ENCODE results near the gene MAN1A1. TPM values are rescaled to one million over a fixed set of nuclear protein-coding genes. Genes with fewer than 3 reads are reported as not detected.

MAN1A1 gene
- total and polyA plus RNA-seq, 2 experiments from 2014 or later, result 2.0 to 8.7 TPM

DNA sequence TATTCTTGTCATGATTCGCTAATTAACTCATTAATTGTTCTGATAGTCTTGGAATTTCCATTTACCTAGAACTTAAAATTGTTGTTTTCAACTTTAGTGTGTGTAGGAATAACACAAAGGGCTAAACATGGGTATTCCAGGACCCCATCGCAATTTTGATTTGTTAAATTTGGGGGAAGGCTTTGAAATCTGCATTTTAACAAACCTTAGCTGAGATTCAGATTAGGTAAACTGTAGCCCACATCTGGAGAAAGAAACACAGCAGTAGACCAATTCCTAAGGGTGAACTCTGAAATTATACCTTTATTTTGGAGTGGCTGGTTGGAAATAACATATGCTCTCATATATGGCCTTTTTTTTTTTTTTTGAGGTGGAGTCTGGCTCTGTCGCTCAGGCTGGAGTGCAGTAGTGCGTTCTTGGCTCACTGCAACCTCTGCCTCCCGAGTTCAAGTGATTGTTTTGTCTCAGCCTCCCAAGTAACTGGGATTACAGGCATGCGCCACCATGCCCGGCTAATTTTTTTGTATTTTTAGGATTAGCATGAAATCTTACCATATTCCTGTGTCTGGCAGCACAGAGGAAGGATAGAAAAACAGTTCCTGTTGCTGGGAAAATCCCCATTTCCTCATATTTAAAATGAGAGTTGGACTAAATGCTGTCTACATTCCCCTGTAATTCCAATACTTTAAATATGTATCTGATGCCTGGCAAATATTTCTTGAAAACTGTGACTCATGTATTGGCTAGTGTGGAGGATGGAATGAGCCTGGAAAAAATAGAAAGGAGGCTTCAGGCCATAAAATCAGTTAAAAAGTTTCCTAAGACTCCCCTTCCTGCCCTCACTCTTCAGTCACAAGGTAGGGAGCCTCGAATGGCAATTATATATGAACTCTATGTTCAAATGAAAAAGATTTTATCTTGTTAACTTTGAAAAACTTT, 174.4 kb downstream of the MAN1A1 start (continued):
- no peak for TF ChIP-seq ZNF331 (CRISPR knock-in tag; IDR thresholded peaks at IDR 0.05; ENCODE audit: low read depth)
- TF ChIP-seq JUNB (IDR thresholded peaks at IDR 0.05; ENCODE audit: unreplicated experiment), result no peak
- no peak for TF ChIP-seq CREB1 (CRISPR knock-in tag; IDR thresholded peaks at IDR 0.05; ENCODE audit: low read depth)

- H3K27ac ChIP-seq (ENCODE audit: low read depth), result no peak overlapping the region
- H3K27me3 ChIP-seq (ENCODE audit: insufficient read depth), result no peaks in the 10 kb centered on the region
- no peaks in the 10 kb centered on the region for H4K20me1 ChIP-seq (replicated peaks; ENCODE audit: insufficient read depth)
- H3K9me3 Mint-ChIP-seq, result no peaks in the 10 kb centered on the region
- no peak overlapping the region for H3K4me3 ChIP-seq
- H3K27ac Mint-ChIP-seq, result no peak overlapping the region
- ATAC-seq, result no peak
- H3K36me3 ChIP-seq (ENCODE audit: insufficient read depth), result no peaks in the 10 kb centered on the region
- H3K36me3 Mint-ChIP-seq (ENCODE audit: low read depth), result no peaks in the 10 kb centered on the region
- H3K4me3 Mint-ChIP-seq, result no peak overlapping the region
- H3K4me1 ChIP-seq (ENCODE audit: insufficient read depth), result no peaks in the 10 kb centered on the region
- no peaks in the 10 kb centered on the region for H3K27me3 Mint-ChIP-seq (ENCODE audit: insufficient read depth, low read depth, poor library complexity)
- H3F3A ChIP-seq (replicated peaks; ENCODE audit: low read depth), result no peaks in the 10 kb centered on the region
- no peak overlapping the region for H2AFZ ChIP-seq
- no peaks in the 10 kb centered on the region for H3K9me2 ChIP-seq (ENCODE audit: insufficient read depth)
- peaks cover 3% of the 10 kb centered on the region; the same call in 2 of the 3 replicates for H3K4me1 Mint-ChIP-seq
- DNase-seq (ENCODE audit: low spot score), result no peak
- no peaks in the 10 kb centered on the region for H3K79me2 ChIP-seq (replicated peaks; ENCODE audit: insufficient read depth)
- no peak overlapping the region for H3K4me2 ChIP-seq
- TF ChIP-seq POLR2AphosphoS5 (IDR thresholded peaks at IDR 0.05; ENCODE audit: low read depth), result no peak
- TF ChIP-seq, protein P1, sequence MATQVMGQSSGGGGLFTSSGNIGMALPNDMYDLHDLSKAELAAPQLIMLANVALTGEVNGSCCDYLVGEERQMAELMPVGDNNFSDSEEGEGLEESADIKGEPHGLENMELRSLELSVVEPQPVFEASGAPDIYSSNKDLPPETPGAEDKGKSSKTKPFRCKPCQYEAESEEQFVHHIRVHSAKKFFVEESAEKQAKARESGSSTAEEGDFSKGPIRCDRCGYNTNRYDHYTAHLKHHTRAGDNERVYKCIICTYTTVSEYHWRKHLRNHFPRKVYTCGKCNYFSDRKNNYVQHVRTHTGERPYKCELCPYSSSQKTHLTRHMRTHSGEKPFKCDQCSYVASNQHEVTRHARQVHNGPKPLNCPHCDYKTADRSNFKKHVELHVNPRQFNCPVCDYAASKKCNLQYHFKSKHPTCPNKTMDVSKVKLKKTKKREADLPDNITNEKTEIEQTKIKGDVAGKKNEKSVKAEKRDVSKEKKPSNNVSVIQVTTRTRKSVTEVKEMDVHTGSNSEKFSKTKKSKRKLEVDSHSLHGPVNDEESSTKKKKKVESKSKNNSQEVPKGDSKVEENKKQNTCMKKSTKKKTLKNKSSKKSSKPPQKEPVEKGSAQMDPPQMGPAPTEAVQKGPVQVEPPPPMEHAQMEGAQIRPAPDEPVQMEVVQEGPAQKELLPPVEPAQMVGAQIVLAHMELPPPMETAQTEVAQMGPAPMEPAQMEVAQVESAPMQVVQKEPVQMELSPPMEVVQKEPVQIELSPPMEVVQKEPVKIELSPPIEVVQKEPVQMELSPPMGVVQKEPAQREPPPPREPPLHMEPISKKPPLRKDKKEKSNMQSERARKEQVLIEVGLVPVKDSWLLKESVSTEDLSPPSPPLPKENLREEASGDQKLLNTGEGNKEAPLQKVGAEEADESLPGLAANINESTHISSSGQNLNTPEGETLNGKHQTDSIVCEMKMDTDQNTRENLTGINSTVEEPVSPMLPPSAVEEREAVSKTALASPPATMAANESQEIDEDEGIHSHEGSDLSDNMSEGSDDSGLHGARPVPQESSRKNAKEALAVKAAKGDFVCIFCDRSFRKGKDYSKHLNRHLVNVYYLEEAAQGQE (IDR thresholded peaks at IDR 0.05; ENCODE audit: unreplicated experiment), result no peak
- no peak for TF ChIP-seq CTCF (conservative IDR thresholded peaks at IDR 0.05; ENCODE audit: low read depth in 2 of 2)
- no peak for TF ChIP-seq STAT1 (IDR thresholded peaks at IDR 0.05; ENCODE audit: unreplicated experiment)
- no peak for TF ChIP-seq ETS1 (IDR thresholded peaks at IDR 0.05)
- TF ChIP-seq JUNB (IDR thresholded peaks at IDR 0.05; ENCODE audit: unreplicated experiment), result no peak
- no peak for TF ChIP-seq NANOG (IDR thresholded peaks at IDR 0.05; ENCODE audit: borderline replicate concordance)
- TF ChIP-seq ZNF114 (CRISPR knock-in tag; IDR thresholded peaks at IDR 0.05), result no peak
- no peak for TF ChIP-seq EZH2 (IDR thresholded peaks at IDR 0.05; ENCODE audit: low read depth, unreplicated experiment)
- TF ChIP-seq EZH2phosphoT487 (IDR thresholded peaks at IDR 0.05; ENCODE audit: unreplicated experiment), result no peak
- no peak for TF ChIP-seq ZNF331 (CRISPR knock-in tag; IDR thresholded peaks at IDR 0.05; ENCODE audit: low read depth)
- TF ChIP-seq CREB1 (CRISPR knock-in tag; IDR thresholded peaks at IDR 0.05; ENCODE audit: low read depth), result no peak
These were observed 175.5 kb downstream of the MAN1A1 start for GRCh38 chr6:119174085-119174445.
